Activated CD4-positive, alpha-beta memory T cell treated with anti-CD3 and anti-CD28 coated beads for 36 hours (primary cell): Measurements from ENCODE around the gene TPBGL. TPM values are rescaled to one million over a fixed set of nuclear protein-coding genes. Genes with fewer than 3 reads are reported as not detected.

Experiments used
- CTCF ChIA-PET: fragments of 350-600 bp; sonication (Branson Sonifier 250); formaldehyde crosslinking; loops from one replicate; lab custom pipeline; 2021; ENCODE audit warnings: antibody characterized with exemption, inconsistent platforms; lab: Charles Lee
- POLR2A ChIA-PET: fragments of 350-600 bp; sonication (Branson Sonifier 250); formaldehyde crosslinking; loops from one replicate; lab custom pipeline; 2021; ENCODE audit warnings: antibody characterized with exemption; lab: Charles Lee
- DNase-seq: peaks from one replicate; pipeline ENCODE4 v3.0.0-alpha.2; 2020
- H3K27ac Mint-ChIP-seq: one replicate; pipeline ENCODE4 v1.8.0; 2021; ENCODE audit warnings: mixed read lengths
- H3K27me3 Mint-ChIP-seq: one replicate; pipeline ENCODE4 v1.8.0; 2021; ENCODE audit warnings: mixed read lengths
- H3K36me3 Mint-ChIP-seq: one replicate; pipeline ENCODE4 v1.8.0; 2021; ENCODE audit warnings: mixed read lengths
- H3K4me1 Mint-ChIP-seq: one replicate; pipeline ENCODE4 v1.8.0; 2021; ENCODE audit warnings: low read depth, mixed read lengths
- H3K4me3 Mint-ChIP-seq: one replicate; pipeline ENCODE4 v1.8.0; 2021; ENCODE audit warnings: mild to moderate bottlenecking, mixed read lengths
- H3K9me3 Mint-ChIP-seq: one replicate; pipeline ENCODE4 v1.8.0; 2021; ENCODE audit warnings: mixed read lengths
- intact Hi-C: fragments of 100-400 bp; cut with micrococcal nuclease; formaldehyde crosslinking; loops from one replicate; pipeline ENCODE4 v1.15.1; 2023
- total RNA-seq, 2 experiments: library from RNA; stranded (reverse); gene quantifications; one replicate each; pipeline ENCODE4 v1.2.3, GENCODE V29; 2021

The TPBGL gene
- total RNA-seq, 2 experiments from 2014 or later: 0.07 TPM; not detected in 1

DNA sequence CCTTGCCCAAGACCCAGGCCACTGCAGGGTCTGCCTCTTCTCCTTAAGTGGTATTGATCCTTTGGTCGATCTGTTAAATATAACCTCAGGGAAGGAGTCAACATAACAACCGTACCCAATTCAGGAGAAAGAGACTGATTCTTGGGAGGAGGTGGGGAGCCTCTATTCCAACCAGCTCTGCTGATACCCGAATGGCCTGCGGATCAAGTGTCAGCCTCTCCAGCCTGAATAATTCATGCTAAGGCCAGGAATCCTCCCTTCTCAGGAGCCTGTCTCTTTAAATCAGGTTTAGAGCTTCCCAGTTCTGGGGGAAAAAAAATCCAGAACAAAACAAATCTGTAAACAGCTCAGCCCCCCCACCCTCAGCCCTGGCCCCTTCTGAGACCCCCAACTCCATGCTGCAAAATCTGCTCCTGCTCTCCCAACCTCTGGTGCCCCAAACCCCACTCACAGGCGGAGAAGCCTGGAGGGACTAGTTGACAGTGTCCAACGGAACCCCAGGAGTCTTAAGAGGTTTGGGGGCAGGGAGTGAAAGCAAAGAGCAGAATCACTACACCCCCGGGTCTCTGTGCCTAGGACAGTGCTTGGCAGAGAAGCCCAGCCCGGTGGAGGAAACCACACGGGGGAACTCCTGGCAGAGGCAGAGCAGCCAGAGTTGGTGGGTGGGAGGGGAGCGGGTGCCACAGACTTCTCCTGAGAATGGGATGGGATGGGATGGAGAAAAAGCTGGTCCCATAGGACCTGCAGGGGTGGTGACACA, 863 bp upstream of the TPBGL start:
- peak overlapping the region; percentile 68 for H3K4me3 Mint-ChIP-seq
- H3K4me1 Mint-ChIP-seq: peaks cover 7% of the 10 kb centered on the region
- no peaks in the 10 kb centered on the region for H3K36me3 Mint-ChIP-seq
- peaks cover 29% of the 10 kb centered on the region for H3K27me3 Mint-ChIP-seq
- H3K27ac Mint-ChIP-seq: no peak overlapping the region
- ChIA-PET POLR2A (interaction anchor here (1.0 kb wide), 1 partner anchor 9 kb away, joined by 3 read pairs; no protein-coding TSS in a partner anchor), CTCF (interaction anchor here (0.7 to 7.6 kb wide), 8 partner anchors 8 to 310 kb away, joined by 3 to 212 read pairs (median 27); no protein-coding TSS in a partner anchor)
- H3K9me3 Mint-ChIP-seq: no peaks in the 10 kb centered on the region
- intact Hi-C loops: loop anchor here (2.0 kb wide), 1 partner anchor 25 kb away; no protein-coding TSS in a partner anchor
- no peak for DNase-seq

DNA sequence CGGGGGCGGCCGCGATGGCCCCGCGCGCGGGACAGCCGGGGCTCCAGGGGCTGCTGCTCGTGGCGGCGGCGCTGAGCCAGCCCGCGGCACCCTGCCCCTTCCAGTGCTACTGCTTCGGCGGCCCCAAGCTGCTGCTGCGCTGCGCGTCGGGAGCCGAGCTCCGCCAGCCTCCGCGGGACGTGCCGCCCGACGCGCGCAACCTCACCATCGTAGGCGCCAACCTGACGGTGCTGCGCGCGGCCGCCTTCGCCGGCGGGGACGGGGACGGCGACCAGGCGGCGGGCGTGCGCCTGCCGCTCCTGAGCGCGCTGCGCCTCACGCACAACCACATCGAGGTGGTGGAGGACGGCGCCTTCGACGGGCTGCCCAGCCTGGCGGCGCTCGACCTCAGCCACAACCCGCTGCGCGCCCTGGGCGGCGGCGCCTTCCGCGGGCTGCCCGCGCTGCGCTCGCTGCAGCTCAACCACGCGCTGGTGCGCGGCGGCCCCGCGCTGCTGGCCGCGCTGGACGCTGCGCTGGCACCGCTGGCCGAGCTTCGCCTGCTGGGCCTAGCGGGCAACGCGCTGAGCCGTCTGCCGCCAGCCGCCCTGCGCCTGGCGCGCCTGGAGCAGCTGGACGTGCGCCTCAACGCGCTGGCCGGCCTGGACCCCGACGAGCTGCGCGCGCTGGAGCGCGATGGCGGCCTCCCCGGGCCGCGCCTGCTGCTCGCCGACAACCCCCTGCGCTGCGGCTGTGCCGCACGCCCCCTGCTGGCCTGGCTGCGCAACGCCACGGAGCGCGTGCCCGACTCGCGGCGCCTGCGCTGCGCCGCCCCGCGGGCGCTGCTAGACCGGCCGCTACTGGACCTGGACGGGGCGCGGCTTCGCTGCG, 697 bp downstream of the TPBGL start:
- DNase-seq: peak; percentile 91
- H3K4me3 Mint-ChIP-seq: peak overlapping the region; percentile 69
- ChIA-PET POLR2A (interaction anchor here (1.0 kb wide), 2 partner anchors 10 to 108 kb away, joined by 3 read pairs; no protein-coding TSS in a partner anchor), CTCF (interaction anchor here (0.5 to 7.6 kb wide), 50 partner anchors 9 to 332 kb away, joined by 3 to 212 read pairs (median 5); partner anchors contain the start of genes NEU3, SLCO2B1, SPCS2 and XRRA1)
- H3K36me3 Mint-ChIP-seq: no peaks in the 10 kb centered on the region
- intact Hi-C loops: loop anchor here (2.0 kb wide), 1 partner anchor 26 kb away; no protein-coding TSS in a partner anchor
- no peak overlapping the region for H3K27ac Mint-ChIP-seq
- H3K9me3 Mint-ChIP-seq: no peaks in the 10 kb centered on the region
- H3K4me1 Mint-ChIP-seq: peaks cover 7% of the 10 kb centered on the region
- peaks cover 29% of the 10 kb centered on the region for H3K27me3 Mint-ChIP-seq

DNA sequence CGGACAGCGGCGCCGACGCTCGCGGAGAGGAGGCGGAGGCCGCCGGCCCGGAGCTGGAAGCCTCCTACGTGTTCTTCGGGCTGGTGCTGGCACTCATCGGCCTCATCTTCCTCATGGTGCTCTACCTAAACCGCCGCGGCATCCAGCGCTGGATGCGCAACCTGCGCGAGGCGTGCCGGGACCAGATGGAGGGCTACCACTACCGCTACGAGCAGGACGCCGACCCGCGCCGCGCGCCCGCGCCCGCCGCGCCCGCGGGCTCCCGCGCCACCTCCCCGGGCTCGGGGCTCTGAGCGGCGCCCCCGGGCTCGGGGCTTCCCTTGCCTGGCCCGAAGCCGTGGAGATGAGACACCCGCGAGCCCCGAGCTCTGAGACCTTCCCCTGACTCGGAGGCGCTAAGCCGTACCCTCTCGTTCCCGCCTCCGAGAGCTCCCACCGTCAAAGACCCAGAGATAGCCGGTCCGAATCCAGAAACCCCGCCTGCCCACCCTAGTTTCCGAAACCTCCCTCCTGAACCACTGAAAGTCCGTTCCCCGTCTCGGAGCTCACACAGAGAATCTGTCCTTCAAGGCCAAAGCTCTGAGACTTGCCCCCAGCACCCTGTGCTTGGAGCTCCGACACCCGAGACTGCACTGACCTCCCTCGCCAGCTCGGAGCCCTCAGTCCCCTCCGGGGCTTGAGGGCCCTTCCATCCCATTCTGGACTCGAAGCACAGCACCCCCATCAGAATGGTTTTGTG, 1.5 kb downstream of the TPBGL start:
- Mint-ChIP-seq H3K9me3 (no peaks in the 10 kb centered on the region), H3K36me3 (no peaks in the 10 kb centered on the region), H3K4me3 (peak overlapping the region; percentile 69), H3K27me3 (peaks cover 29% of the 10 kb centered on the region), H3K4me1 (peaks cover 7% of the 10 kb centered on the region), H3K27ac (no peak overlapping the region)
- DNase-seq: no peak
- ChIA-PET CTCF (interaction anchor here (0.7 to 7.6 kb wide), 39 partner anchors 9 to 333 kb away, joined by 3 to 212 read pairs (median 5); partner anchors contain the start of gene NEU3), POLR2A (interaction anchor here (1.0 kb wide), 1 partner anchor 108 kb away, joined by 3 read pairs; no protein-coding TSS in a partner anchor)
- intact Hi-C loops: loop anchor here (2.0 kb wide), 1 partner anchor 27 kb away; no protein-coding TSS in a partner anchor

DNA sequence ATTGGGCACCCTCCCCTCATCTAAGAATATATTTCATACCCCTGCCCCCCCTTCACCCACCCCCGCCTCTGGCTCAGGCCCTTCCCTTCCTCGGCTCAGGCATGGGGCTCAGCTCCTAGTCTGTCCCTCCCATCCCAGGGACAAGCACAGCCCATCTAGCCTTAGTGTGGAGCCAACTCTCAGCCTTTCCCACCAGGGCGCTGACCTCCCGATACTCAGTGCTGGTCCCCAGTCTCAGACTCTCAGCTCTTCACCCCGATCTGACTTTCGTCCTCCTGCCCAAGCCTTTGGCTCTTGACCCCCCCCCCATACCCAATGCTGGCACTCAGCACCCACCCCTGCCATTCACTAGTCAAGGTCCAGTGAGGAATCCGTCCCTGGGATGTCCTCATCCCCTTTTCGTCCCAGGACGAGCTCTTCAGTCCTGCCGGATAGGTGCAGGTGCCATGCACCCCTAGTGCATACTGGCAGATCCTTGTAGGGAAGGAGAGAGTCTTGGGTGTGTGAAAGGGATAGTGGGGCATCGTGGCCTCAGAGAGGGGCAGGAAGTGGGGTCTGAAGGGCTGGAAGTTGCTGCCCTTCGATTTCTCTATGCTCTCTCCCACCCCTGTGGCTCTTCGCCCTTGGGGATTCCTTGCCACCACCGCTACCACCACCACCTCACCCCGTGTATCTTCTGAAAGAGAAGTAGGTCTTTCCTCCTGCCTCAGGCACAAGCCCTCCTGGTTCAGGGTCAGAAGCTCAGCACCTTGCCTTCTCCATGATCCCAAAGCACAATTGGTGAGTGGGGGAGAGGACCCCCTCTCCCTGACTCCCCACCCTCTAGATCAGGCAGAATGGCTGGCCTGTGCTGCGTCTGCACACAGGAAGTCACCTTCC, 2.4 kb downstream of the TPBGL start:
- H3K4me3 Mint-ChIP-seq: peak overlapping the region; percentile 60
- no peak for DNase-seq
- H3K36me3 Mint-ChIP-seq: no peaks in the 10 kb centered on the region
- no peak overlapping the region for H3K27ac Mint-ChIP-seq
- CTCF ChIA-PET: interaction anchor here (0.9 to 7.6 kb wide), 18 partner anchors 8 to 321 kb away, joined by 3 to 212 read pairs (median 6); partner anchors contain the start of gene NEU3
- POLR2A ChIA-PET: no interaction called here
- intact Hi-C loops: no loop called here
- peaks cover 7% of the 10 kb centered on the region for H3K4me1 Mint-ChIP-seq
- H3K27me3 Mint-ChIP-seq: peaks cover 24% of the 10 kb centered on the region
- H3K9me3 Mint-ChIP-seq: no peaks in the 10 kb centered on the region

DNA sequence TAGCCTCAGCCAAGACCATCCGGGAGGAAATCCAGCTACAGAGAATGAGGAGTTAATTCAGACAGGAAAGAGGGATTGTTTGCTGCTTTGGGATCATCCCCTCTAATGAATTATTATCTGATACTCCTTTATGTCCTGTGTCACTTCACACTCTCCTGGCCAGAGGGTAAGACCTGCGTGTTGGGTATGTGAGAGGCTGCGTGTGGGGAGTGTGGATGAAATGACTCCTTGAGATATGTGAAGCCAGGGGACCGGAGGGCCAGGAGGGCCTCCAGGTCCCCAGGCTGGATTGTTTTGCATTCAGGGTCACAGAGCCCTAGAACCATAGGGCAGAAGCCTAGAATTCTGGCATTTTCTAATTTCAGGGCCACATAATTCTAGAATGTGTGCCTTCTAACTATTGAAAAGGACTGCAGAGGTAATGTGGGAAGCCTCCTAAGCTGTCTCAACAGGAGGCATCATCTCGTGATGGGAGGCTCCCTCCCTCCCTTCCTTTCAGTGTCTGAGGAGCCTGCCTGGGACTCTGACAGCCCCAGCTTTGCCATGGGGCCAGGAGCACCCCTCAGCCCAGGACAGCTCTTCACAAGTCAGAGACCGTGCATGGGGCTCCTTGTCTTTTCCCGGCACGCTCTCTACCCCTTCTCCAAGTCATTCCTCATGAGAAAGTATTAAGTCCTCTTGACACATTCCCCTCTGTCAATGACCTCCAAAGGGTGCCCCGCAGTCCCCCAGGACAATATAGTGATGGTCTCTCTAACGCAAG, 3.7 kb downstream of the TPBGL start:
- no peaks in the 10 kb centered on the region for H3K36me3 Mint-ChIP-seq
- peaks cover 24% of the 10 kb centered on the region for H3K27me3 Mint-ChIP-seq
- no peak for DNase-seq
- no peak overlapping the region for H3K27ac Mint-ChIP-seq
- POLR2A ChIA-PET: interaction anchor here (0.6 to 1.1 kb wide), 2 partner anchors 98 to 1666 kb away, joined by 3 read pairs; no protein-coding TSS in a partner anchor
- no peak overlapping the region for H3K4me3 Mint-ChIP-seq
- CTCF ChIA-PET: interaction anchor here (0.7 to 9.6 kb wide), 7 partner anchors 36 to 315 kb away, joined by 3 to 365 read pairs (median 8); no protein-coding TSS in a partner anchor
- no peaks in the 10 kb centered on the region for H3K9me3 Mint-ChIP-seq
- intact Hi-C loops: no loop called here
- H3K4me1 Mint-ChIP-seq: peaks cover 7% of the 10 kb centered on the region

DNA sequence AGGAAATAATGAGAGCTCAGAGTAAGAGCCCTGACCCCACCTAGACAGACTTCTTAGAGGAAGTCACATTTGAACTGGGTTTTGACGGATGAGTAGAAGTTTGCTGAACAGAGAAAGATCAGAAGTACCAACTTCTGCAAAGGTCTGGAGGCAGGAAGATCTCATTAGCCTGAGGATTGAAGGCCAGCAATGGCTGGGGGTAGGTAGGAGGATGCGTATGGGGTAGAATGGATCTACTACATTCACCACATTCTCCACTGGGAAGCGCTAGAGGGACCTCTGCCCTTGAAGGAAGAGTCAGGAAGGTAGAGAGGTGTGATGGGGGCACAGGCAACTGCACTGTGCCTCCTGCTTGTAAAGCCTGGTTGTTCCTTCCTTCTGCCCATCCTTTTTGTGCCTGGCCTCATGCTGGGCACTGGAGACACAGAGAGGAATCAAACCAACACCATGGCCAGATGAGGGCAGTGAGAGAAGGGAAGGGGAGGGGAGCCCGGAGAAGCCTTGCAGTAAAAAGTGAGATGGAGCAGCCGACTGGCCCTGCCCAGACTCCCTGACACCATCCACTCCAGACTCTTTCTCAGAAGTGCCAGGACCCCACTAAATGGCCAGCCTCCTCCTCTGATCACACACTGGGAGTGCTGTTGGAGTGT, 4.9 kb downstream of the TPBGL start:
- ChIA-PET POLR2A (interaction anchor here (1.1 kb wide), 1 partner anchor 99 kb away, joined by 3 read pairs; no protein-coding TSS in a partner anchor), CTCF (interaction anchor here (1.0 to 9.6 kb wide), 5 partner anchors 34 to 224 kb away, joined by 3 to 365 read pairs (median 8); no protein-coding TSS in a partner anchor)
- H3K27me3 Mint-ChIP-seq: peaks cover 14% of the 10 kb centered on the region

DNA sequence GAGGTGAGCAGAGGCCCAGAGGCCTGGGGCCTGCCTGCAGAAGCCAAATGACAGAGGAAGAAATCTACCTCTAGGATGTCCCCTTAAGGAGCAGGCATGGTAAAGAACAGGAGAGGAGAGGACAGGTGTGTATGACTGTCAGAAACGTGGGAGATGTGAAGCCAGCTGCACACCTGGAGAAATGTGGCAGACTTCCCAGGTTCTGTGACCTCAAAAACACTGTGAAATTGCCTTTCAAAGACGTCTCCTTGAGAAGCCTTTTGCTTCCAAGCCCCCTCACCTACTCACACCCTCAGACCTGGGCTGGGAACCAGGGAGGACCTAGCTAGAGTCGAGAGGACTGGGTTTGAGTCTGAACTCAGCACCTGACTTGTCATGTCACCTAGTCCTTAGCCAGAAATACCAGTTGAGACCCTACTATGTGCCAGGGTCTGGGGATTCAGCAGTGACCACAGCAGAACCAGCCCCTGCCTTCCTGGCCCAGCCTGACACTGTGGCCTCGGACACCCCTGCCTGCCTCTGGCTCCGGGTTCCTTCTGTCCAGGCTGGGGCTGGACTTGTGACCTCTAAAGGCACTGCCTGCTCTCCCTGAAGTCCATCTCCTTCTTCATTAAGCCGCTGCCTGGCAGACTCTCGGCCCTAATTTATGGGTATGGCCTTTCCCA, 5.6 kb downstream of the TPBGL start:
- no peak for DNase-seq
- CTCF ChIA-PET: interaction anchor here (3.4 to 9.6 kb wide), 3 partner anchors 12 to 221 kb away, joined by 31 to 365 read pairs (median 120); no protein-coding TSS in a partner anchor
- Mint-ChIP-seq H3K36me3 (no peaks in the 10 kb centered on the region), H3K27me3 (peaks cover 15% of the 10 kb centered on the region), H3K4me3 (no peak overlapping the region), H3K4me1 (peaks cover 5% of the 10 kb centered on the region), H3K27ac (no peak overlapping the region), H3K9me3 (no peaks in the 10 kb centered on the region)
- POLR2A ChIA-PET: no interaction called here
- intact Hi-C loops: no loop called here

More for the DNA sequence above, 4.9 kb downstream of the TPBGL start:
- Mint-ChIP-seq H3K4me3 (no peak overlapping the region), H3K9me3 (no peaks in the 10 kb centered on the region), H3K4me1 (peaks cover 5% of the 10 kb centered on the region), H3K27ac (no peak overlapping the region), H3K36me3 (no peaks in the 10 kb centered on the region)
- no peak for DNase-seq
- intact Hi-C loops: no loop called here

DNA sequence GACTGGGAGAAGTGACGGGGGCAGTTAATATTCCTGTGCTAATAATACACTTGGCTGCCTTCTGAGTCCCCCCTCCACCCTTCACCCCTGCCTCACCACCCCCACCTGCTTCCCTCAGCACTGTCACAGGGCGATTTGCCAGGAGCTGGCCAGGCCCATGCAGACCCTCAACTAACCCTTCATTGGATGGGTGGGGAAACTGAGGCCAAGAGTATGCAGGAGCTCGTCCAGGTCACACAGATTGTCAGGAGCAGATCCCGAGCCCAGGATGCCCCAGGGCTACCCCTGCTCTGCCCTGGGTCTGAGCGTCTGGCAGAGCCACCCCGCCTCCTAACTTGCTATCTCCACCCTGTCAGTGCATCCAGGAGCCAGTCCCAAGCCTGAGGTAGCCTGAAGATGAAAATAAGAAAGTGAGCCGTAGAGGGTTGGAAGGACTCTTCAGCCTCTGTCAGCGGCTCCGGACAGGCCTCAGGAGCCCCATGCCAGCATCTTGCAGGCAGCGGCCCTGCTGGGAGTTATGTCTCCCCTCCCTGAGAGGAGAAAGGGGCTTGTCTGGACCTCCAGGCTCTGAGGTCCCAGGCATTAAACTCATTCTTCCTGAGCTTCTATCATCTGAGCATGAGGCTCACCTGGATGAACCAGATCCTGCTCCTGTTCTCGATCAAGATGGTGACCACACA, 6.2 kb downstream of the TPBGL start:
- Mint-ChIP-seq H3K4me1 (peaks cover 5% of the 10 kb centered on the region), H3K9me3 (no peaks in the 10 kb centered on the region), H3K36me3 (no peaks in the 10 kb centered on the region), H3K27ac (no peak overlapping the region), H3K27me3 (peaks cover 18% of the 10 kb centered on the region), H3K4me3 (no peak overlapping the region)
- intact Hi-C loops: no loop called here
- POLR2A ChIA-PET: no interaction called here
- CTCF ChIA-PET: interaction anchor here (2.9 to 9.6 kb wide), 6 partner anchors 11 to 315 kb away, joined by 28 to 365 read pairs (median 60); no protein-coding TSS in a partner anchor
- DNase-seq: no peak

DNA sequence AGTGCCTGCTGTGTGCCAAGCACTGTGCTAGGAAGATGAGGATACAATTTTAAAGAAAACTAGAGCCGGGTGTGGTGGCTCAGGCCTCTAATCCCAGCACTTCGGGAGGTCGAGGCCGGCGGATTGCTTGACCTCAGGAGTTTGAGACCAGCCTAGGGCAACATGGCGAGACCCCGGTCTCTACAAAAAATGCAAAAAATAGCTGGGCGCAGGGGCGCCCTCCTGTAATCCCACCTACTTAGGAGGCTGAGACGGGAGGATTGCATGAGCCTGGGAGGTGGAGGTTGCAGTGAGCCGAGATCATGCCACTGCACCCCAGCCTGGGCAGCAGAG, 8.3 kb downstream of the TPBGL start:
- Mint-ChIP-seq H3K4me3 (no peak overlapping the region), H3K36me3 (no peaks in the 10 kb centered on the region), H3K9me3 (no peaks in the 10 kb centered on the region), H3K27ac (peak overlapping the region; percentile 1), H3K4me1 (no peaks in the 10 kb centered on the region), H3K27me3 (peaks cover 7% of the 10 kb centered on the region)
- no peak for DNase-seq
- ChIA-PET POLR2A (no interaction called here), CTCF (interaction anchor here (0.6 to 9.6 kb wide), 41 partner anchors 9 to 1813 kb away, joined by 3 to 365 read pairs (median 5); partner anchors contain the start of gene TPBGL)
- intact Hi-C loops: loop anchor here (1.0 to 2.0 kb wide), 3 partner anchors 109 to 320 kb away; no protein-coding TSS in a partner anchor
